ENCODE measurements around the gene UTP11.

Gene UTP11

GRCh38 chr1:38037221-38037939, 24.8 kb downstream of the UTP11 start:
- no peaks in the 10 kb centered on the region for H3K9me3 ChIP-seq (ENCODE audit: control insufficient read depth, low read length)
- H3K27me3 ChIP-seq (ENCODE audit: control insufficient read depth, insufficient read depth, low read length, poor library complexity, severe bottlenecking) = no peaks in the 10 kb centered on the region
- H3K4me3 ChIP-seq (ENCODE audit: insufficient read depth, low read depth, low read length) = no peak overlapping the region
- WGBS, 2 experiments = 94 to 95% methylated on average over 4 to 5 of the region's 5 CpGs
- H3K36me3 ChIP-seq (ENCODE audit: control insufficient read depth, insufficient read depth, low read length) = no peaks in the 10 kb centered on the region
- H3K4me1 ChIP-seq (ENCODE audit: control insufficient read depth, insufficient read depth, low read length) = peaks cover 27% of the 10 kb centered on the region
- H3K27ac ChIP-seq (ENCODE audit: insufficient read depth, low read depth, low read length, poor library complexity, severe bottlenecking) = no peak overlapping the region

- Histone ChIP-seq H3K27me3 (ENCODE audit: control insufficient read depth, insufficient read depth, low read length, poor library complexity, severe bottlenecking) (no peaks in the 10 kb centered on the region), H3K9me3 (ENCODE audit: control insufficient read depth, low read length) (no peaks in the 10 kb centered on the region), H3K4me3 (ENCODE audit: insufficient read depth, low read depth, low read length) (no peak overlapping the region), H3K4me1 (ENCODE audit: control insufficient read depth, insufficient read depth, low read length) (peaks cover 29% of the 10 kb centered on the region), H3K36me3 (ENCODE audit: control insufficient read depth, insufficient read depth, low read length) (peaks cover 6% of the 10 kb centered on the region), H3K27ac (ENCODE audit: insufficient read depth, low read depth, low read length, poor library complexity, severe bottlenecking) (no peak overlapping the region)
- WGBS, 2 experiments = 94% methylated on average over 10 of the region's 10 CpGs
These were observed 26.3 kb downstream of the UTP11 start for GRCh38 chr1:38038861-38039260.

GRCh38 chr1:38039331-38040088, 27.0 kb downstream of the UTP11 start:
- Histone ChIP-seq H3K4me3 (ENCODE audit: insufficient read depth, low read depth, low read length) (no peak overlapping the region), H3K36me3 (ENCODE audit: control insufficient read depth, insufficient read depth, low read length) (peaks cover 6% of the 10 kb centered on the region), H3K27ac (ENCODE audit: insufficient read depth, low read depth, low read length, poor library complexity, severe bottlenecking) (no peak overlapping the region), H3K27me3 (ENCODE audit: control insufficient read depth, insufficient read depth, low read length, poor library complexity, severe bottlenecking) (peaks cover 5% of the 10 kb centered on the region), H3K9me3 (ENCODE audit: control insufficient read depth, low read length) (no peaks in the 10 kb centered on the region), H3K4me1 (ENCODE audit: control insufficient read depth, insufficient read depth, low read length) (peaks cover 29% of the 10 kb centered on the region)
- WGBS, 2 experiments = 95 to 97% methylated on average over 16 of the region's 17 CpGs

- Histone ChIP-seq H3K27ac (ENCODE audit: insufficient read depth, low read depth, low read length, poor library complexity, severe bottlenecking) (peak overlapping the region; percentile 40), H3K36me3 (ENCODE audit: control insufficient read depth, insufficient read depth, low read length) (peaks cover 6% of the 10 kb centered on the region), H3K27me3 (ENCODE audit: control insufficient read depth, insufficient read depth, low read length, poor library complexity, severe bottlenecking) (peaks cover 18% of the 10 kb centered on the region), H3K4me3 (ENCODE audit: insufficient read depth, low read depth, low read length) (peak overlapping the region; percentile 89), H3K9me3 (ENCODE audit: control insufficient read depth, low read length) (no peaks in the 10 kb centered on the region), H3K4me1 (ENCODE audit: control insufficient read depth, insufficient read depth, low read length) (peaks cover 25% of the 10 kb centered on the region)
- 17 to 18% methylated on average over 21 of the region's 21 CpGs for WGBS, 2 experiments
These were observed 29.7 kb downstream of the UTP11 start for GRCh38 chr1:38041936-38042834.

- 60 to 66% methylated on average over 12 of the region's 12 CpGs for WGBS, 2 experiments
- peaks cover 28% of the 10 kb centered on the region for H3K27me3 ChIP-seq (ENCODE audit: control insufficient read depth, insufficient read depth, low read length, poor library complexity, severe bottlenecking)
- peaks cover 6% of the 10 kb centered on the region for H3K36me3 ChIP-seq (ENCODE audit: control insufficient read depth, insufficient read depth, low read length)
- peaks cover 25% of the 10 kb centered on the region for H3K4me1 ChIP-seq (ENCODE audit: control insufficient read depth, insufficient read depth, low read length)
- H3K4me3 ChIP-seq (ENCODE audit: insufficient read depth, low read depth, low read length) = peak overlapping the region; percentile 89
- peak overlapping the region; percentile 17 for H3K27ac ChIP-seq (ENCODE audit: insufficient read depth, low read depth, low read length, poor library complexity, severe bottlenecking)
- H3K9me3 ChIP-seq (ENCODE audit: control insufficient read depth, low read length) = no peaks in the 10 kb centered on the region
These were observed 30.7 kb downstream of the UTP11 start for GRCh38 chr1:38043036-38043747.

GRCh38 chr1:38044221-38045215, 32.0 kb downstream of the UTP11 start:
- no peak overlapping the region for H3K27ac ChIP-seq (ENCODE audit: insufficient read depth, low read depth, low read length, poor library complexity, severe bottlenecking)
- 0 to 1% methylated on average over 69 to 70 of the region's 70 CpGs for WGBS, 2 experiments
- H3K36me3 ChIP-seq (ENCODE audit: control insufficient read depth, insufficient read depth, low read length) = peaks cover 6% of the 10 kb centered on the region
- H3K4me3 ChIP-seq (ENCODE audit: insufficient read depth, low read depth, low read length) = peak overlapping the region; percentile 89
- no peaks in the 10 kb centered on the region for H3K9me3 ChIP-seq (ENCODE audit: control insufficient read depth, low read length)
- peaks cover 35% of the 10 kb centered on the region for H3K27me3 ChIP-seq (ENCODE audit: control insufficient read depth, insufficient read depth, low read length, poor library complexity, severe bottlenecking)
- H3K4me1 ChIP-seq (ENCODE audit: control insufficient read depth, insufficient read depth, low read length) = peaks cover 26% of the 10 kb centered on the region

- Histone ChIP-seq H3K4me3 (ENCODE audit: insufficient read depth, low read depth, low read length) (peak overlapping the region; percentile 89), H3K36me3 (ENCODE audit: control insufficient read depth, insufficient read depth, low read length) (peaks cover 6% of the 10 kb centered on the region), H3K27ac (ENCODE audit: insufficient read depth, low read depth, low read length, poor library complexity, severe bottlenecking) (no peak overlapping the region), H3K9me3 (ENCODE audit: control insufficient read depth, low read length) (no peaks in the 10 kb centered on the region), H3K4me1 (ENCODE audit: control insufficient read depth, insufficient read depth, low read length) (peaks cover 31% of the 10 kb centered on the region), H3K27me3 (ENCODE audit: control insufficient read depth, insufficient read depth, low read length, poor library complexity, severe bottlenecking) (peaks cover 35% of the 10 kb centered on the region)
- 0 to 1% methylated on average over 115 of the region's 115 CpGs for WGBS, 2 experiments
These were observed 33.1 kb downstream of the UTP11 start for GRCh38 chr1:38045401-38046332.

- Histone ChIP-seq H3K4me3 (ENCODE audit: insufficient read depth, low read depth, low read length) (peak within 1 kb of the TSS; percentile 89), H3K36me3 (ENCODE audit: control insufficient read depth, insufficient read depth, low read length) (peaks cover 6% of the 10 kb centered on the region), H3K4me1 (ENCODE audit: control insufficient read depth, insufficient read depth, low read length) (peaks cover 31% of the 10 kb centered on the region), H3K27me3 (ENCODE audit: control insufficient read depth, insufficient read depth, low read length, poor library complexity, severe bottlenecking) (peaks cover 35% of the 10 kb centered on the region), H3K9me3 (ENCODE audit: control insufficient read depth, low read length) (no peaks in the 10 kb centered on the region), H3K27ac (ENCODE audit: insufficient read depth, low read depth, low read length, poor library complexity, severe bottlenecking) (no peak within 1 kb of the TSS)
- 0 to 1% methylated on average over 92 of the region's 92 CpGs for WGBS, 2 experiments
These were observed 33.9 kb downstream of the UTP11 start, which contains the start of gene POU3F1 for GRCh38 chr1:38046333-38046883. POU3F1 (minus strand) TSS chr1:38046793; CDS start chr1:38046743, 50 bp downstream.

All from ectodermal cell (in vitro differentiated cells).